Stimulated activated CD4-positive, alpha-beta T cell treated with anti-CD3 and anti-CD28 coated beads, Interleukin-12 subunit alpha, Interleukin-12 subunit beta, amount 100 ng/mL, for 48 hours (primary cell): ENCODE data around the gene NIN.
"Not testable (repeated sequence)": the region's sequence is repeated elsewhere in the genome, so short reads cannot be mapped to it uniquely, and the experiment has no call there.

Source experiments
- DNase-seq, 3 donors: peaks; one replicate each; pipeline ENCODE4 v3.0.0-alpha.2; 2020; ENCODE audit warnings: low read depth in 2 of 3, low spot score in 1 of 3

The NIN gene

DNA sequence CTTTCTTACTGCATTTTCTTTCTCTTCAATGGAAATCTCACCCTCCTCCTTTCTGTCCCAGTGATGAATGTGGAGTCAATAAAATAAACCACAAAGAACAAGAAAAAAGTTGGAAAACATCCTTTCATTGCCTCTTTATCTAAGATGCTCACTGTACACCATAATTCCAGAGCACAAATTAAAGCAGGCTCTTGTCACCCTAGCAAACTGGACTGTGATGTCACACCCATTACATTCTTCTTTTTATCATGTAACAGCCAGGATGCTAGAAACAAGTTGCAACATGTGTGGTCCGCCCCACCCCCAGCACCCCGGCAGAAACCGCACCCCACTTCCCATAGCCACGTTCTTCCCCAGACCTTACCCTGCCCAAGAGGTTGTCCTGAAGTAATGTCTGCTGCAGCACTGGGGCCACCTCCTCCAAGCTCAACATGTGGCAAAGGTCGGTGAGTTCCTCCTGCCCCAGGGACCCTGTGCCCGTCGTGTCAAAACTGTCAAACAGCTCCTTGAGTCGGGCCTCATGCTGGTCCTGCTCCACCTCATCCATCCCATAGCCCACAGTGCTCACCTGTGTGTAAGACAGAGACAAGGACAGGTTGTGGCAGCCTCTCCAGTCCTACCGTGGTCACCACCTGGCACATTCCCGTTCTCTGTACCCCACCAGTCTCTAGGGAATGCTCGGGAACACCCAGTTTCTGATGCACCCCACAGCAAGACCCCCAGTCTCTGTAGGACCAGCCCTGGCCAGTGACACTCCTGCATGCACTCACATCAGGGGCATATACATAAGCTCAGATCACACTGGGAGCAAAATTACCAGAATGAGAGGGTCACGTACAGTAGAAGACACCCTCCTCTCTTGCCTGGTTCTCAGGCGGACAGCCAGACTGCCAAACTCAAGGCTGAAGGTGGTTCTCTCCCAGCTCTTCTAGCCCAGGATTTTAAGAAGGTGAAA, 9.2 kb downstream of the NIN start:
- DNase-seq = no peak

DNA sequence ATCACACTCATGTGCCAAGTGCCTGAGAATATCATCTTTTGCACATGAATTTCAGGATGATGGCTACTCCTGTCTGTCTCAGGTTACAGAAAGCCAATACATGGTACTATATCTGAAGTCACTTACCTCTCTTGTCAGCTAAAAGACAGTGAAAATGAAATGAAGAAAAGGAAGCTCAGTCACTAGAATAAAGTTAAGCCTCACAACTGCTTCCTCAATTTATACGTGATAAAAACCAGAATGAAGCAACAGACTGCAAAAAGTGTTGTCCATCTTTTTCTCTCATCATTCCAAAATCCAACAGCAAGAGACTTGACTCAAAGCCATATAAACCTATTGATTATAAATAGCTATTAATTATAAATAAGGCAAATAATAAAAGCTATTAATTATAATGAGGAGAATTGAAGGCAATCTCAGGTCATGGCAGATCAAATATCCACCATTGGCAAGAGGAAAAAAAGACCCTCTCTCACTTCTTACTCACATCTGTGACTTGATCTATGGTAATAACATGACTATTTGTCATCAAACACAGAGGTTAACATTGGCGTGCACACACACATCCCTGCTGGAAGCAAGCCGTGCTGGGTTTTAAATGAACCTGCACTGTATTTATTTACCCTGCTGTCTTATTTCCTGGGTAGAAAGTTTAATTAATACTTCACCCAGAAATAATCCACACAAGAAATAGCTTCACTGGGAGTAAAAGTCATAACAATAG, 10.0 kb downstream of the NIN start:
- DNase-seq = no peak

GRCh38 chr14:50819303-50819702, 11.7 kb downstream of the NIN start:
- DNase-seq = not testable (repeated sequence)

DNA sequence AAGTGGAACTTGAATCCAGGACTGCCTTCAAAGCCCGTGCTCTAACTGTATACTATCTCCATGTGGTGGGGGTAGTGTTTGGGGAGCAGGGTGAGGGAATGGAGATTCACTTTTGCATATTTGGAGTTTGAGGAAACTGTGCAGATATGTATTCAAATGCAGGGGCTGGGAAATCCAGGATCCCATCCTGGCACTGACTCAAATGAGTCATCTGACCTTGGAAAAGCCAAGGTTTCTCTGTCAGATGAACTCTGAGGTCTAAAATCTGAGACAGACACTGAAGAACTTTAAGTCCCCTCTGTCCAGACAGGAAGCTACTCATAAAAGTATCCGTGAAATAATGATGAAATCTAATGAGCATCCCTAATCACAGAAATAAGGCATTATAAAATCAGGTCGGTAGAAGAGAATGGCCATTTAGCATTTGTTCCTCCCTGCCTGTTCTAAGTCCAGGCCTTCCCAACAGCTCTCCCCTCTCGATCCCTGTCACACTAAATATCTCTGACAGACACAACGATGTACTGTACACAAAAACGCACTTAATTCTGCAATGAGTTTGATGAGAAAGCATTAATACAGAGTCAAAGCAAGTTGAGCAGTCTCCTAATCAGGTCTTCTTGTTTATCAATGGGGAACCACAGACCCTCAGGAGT, 14.4 kb downstream of the NIN start:
- DNase-seq = no peak

DNA sequence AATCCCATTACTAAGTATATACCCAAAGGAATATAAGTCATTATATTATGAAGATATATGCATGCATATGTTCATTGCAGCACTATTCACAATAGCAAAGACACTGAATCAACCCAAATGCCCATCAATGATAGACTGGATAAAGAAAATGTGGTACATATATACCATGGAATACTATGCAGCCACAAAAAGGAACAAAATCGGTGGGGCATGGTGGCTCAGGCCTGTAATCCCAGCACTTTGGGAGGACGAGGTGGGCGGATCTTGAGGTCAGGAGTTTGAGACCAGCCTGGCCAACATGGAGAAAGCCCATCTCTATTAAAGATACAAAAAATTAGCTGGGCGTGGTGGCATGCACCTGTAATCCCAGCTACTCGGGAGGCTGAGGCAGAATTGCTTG, 15.4 kb downstream of the NIN start:
- not testable (repeated sequence) for DNase-seq

DNA sequence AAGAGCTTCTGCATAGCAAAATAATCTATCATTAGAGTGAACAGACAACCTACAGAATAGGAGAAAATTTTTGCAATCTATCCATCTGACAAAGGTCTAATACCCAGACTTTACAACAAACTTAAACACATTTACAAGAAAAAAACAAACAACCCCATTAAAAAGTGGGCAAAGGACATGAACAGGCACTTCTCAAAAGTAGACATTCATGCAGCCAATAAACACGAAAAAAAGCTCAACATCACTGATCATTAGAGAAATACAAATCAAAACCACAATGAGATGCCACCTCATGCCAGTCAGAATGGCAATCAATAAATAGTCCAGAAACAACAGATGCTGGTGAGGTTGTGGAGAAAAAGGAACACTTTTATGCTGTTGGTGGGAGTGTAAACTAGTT, 15.9 kb downstream of the NIN start:
- DNase-seq = not testable (repeated sequence)

- DNase-seq = no peak
These were observed 16.8 kb downstream of the NIN start for GRCh38 chr14:50814161-50814560.

GRCh38 chr14:50813544-50813863, 17.5 kb downstream of the NIN start:
- DNase-seq = no peak

GRCh38 chr14:50812856-50813543, 18.0 kb downstream of the NIN start:
- DNase-seq = no peak

DNA sequence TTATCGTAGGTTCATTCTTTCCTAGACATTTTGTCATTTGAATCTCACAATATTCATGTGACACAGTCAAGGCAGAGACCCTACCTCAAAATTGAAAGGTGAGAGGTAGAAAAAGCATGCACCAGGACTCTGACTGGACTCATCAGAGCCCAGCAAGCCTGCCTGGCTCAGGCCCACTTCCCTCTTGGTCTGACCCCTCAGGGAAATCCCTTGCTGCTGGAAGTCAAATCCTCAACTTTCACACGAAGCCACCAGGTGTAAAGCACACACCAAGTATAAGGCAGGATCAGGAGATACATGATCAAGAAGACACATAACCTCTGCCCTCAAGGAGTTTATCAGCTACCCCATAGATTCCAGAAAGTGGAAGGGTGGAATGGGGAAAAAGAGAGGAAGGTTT, 18.8 kb downstream of the NIN start:
- no peak for DNase-seq

GRCh38 chr14:50808053-50808452, 22.9 kb downstream of the NIN start:
- no peak for DNase-seq

DNA sequence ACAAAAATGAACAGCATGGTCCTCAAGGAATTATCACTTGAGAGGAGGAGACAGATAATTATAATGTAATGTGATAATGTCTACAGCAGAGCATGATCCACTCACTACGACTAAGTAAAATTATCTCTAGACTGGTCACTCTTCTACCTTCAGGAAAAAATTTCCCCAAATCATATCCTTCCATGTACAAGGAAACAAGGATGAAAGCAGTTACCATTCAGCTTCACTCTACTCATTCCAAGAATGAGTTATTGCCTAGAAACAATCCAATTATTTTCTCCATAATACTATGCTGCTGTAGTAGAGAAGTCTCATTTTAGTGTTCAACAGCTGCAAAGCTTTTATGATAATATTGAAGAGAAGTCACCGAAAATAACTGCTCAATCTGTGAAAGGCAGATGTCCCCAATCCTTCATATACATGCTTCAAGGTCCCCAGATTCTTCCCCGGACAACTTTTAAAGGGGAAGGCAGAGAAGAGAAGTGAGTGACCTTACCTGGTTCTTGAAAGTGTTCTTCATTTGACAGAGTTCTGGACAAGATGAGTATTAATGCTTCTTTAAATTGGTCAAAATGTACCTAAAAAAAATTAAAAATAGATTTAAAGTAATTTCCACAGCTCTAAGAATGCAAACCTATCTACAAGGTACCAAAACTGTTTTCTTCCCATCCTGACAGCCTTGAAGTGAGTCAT, 24.6 kb downstream of the NIN start:
- DNase-seq = no peak

GRCh38 chr14:50805396-50805795, 25.6 kb downstream of the NIN start:
- no peak for DNase-seq

DNA sequence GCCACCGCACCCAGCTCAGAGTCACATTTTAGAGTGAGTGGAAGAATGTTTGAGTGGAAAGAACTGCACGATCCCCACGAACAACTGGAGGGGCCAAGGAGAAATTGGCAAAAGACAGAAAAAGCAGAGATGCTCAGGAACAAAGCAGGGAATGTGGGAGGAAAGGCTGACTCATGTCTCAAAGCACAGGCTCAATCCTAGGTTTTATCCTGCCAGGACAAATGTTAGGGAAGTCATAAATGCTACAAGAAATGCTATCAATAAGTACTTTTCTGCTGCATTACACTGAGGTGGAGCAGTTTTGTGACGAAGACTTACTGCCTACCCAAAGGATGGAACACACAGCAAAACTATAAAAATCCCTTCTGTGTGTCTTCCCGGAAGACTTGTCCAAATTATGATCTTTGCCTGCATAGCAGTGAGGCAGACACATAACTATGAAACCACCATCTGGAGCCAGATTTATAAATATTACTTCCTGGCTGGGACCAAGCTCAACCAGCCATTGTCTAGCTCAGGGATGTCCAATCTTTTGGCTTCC, 26.7 kb downstream of the NIN start:
- no peak for DNase-seq

GRCh38 chr14:50801706-50802105, 29.3 kb downstream of the NIN start:
- DNase-seq = no peak

DNA sequence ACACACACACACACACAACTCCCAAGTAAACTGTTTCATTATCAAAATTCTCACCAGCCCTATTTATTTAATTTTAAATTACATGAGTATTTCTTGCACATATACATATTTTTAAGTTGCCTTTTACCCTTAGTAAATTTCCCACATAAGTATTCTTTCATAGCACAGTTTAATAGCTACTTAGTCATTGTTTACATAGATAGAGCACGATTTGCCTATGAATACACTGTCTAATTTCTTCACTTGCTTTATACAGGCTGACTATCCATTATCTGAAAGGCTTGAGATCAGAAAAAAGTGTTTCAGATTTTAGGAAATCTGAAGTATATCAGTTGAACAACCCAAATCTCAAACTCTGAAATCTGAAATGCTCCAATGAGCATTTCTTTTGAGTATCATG, 30.9 kb downstream of the NIN start:
- no peak for DNase-seq

- no peak for DNase-seq
These were observed 32.9 kb downstream of the NIN start for GRCh38 chr14:50798048-50798421.

DNA sequence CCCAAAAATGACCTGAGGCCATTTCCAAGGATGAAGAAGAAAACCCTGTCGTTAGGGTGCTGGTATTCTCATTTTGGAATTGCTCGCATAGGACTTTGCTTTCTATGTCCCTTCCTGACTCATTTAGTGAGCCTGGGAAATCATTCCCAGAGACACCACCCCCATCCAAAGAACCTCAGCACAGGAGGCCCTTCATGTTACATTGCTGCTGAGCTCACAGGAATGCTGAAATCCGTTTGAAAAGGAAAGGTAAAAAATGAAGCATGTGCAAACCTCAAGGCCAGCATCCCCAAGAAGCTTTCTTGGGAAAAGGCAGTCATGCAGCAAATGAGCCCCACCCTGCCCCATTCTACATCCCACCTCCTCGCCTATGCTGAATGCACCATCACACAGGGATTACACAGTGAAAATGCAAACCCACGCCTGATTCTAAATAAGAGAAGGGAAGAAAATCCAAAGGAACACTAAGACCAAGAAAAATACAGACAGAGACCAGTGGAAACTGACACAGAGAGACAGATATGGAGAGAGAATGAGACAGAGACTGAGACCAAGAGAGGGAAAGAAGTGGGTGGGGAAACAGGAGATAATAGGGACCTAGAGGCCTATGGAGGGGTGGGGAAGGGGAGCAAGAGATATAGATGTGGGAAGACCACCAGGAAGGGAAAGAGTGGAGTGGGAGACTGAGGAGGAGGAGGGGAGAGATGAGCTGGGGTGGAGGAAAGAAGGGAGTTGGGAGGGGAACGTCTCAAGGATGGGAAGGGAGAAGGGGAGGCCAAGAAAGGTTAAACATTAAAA, 33.5 kb downstream of the NIN start:
- DNase-seq = no peak

DNA sequence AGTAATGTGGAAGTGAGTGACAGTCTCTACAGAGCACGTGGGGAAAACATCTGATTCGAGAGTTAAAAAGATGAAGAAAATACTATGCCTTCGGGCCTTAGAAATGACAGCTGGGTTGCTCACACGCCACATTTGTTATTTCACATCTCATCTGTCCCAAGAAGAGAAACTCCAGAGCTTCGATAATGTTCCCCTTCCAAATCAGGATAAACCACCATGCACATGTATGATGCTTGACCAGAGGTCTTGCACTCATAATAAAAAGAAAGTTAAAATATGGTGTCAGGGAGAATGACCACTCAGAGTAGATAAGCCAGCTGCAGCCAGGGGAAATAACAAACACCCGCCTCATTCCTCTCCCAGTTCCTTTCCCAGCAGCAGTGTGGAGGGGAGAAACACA, 34.6 kb downstream of the NIN start:
- no peak for DNase-seq

- no peak for DNase-seq
These were observed 35.1 kb downstream of the NIN start for GRCh38 chr14:50795909-50796308.
